Activated CD4-positive, alpha-beta T cell treated with anti-CD3 and anti-CD28 coated beads, Interleukin-2, amount 50 U/mL, for 1 hour (primary cell): Measurements from ENCODE around the gene PRPS1.
A peak's percentile ranks its signal among the peaks of the same experiment; 100 is the strongest.
"Not testable (repeated sequence)": the region's sequence is repeated elsewhere in the genome, so short reads cannot be mapped to it uniquely, and the experiment has no call there.

ENCODE experiments used
- DNase-seq: peaks from one replicate; pipeline ENCODE4 v3.0.0-alpha.2; 2020

The PRPS1 gene

DNA sequence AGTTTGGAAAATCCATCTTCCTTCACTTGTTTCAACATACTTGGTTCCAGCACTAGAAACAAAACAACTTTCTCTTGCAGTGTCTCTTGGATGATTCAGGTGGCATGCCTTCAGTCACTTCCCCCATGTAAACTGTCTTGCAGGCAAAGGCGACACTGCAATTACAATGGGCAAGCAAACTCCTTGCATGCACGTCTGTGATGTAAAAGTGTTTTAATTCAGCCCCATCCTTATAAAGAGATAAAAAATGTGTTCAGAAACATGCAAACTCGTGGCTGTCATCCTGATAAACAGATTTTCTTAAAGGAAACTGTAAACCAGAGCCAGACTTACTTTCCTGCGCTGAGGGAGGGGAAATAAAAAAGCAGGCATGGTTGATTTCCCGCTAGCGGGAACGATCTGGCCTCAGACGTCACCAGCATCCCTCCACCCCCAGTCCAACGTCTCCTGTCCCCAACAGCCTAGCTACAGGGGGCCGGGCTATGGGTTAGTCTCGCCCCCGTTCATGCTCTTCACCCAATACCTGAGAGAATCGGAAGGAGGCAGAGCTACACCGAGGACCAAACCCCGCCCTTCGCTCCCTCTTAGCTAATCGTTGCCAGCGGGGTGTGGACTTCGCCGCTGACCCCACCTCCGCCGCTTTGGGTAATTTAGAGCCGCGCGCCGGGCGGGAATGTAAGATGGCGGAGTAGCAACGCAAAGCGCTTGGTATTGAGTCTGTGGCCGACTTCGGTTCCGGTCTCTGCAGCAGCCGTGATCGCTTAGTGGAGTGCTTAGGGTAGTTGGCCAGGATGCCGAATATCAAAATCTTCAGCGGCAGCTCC is at the start of gene PRPS1:
PRPS1 (plus strand) TSS at position 673 of the 824 bp plus-strand sequence; CDS start at position 792, 119 bp downstream.
- peak; percentile 83 for DNase-seq

DNA sequence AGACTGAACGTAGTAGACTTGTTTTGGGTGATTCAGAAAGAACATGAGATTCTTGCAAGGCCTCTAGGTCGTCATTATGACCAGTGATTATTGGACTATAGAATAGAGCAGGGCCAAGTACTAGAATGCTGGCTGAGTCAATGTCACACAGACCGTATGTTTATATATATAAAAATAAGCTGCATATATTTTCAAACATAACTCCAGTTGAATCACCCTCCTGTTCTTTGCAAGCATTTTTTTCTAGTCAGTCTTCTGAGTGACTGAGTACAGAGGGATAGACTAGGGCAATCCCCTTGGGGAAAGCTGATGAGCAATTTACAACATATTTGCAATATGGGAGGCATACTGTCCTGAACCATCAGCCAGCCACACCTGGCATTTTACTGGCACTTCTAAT is 48.4 kb upstream of the PRPS1 start:
- no peak for DNase-seq

DNA sequence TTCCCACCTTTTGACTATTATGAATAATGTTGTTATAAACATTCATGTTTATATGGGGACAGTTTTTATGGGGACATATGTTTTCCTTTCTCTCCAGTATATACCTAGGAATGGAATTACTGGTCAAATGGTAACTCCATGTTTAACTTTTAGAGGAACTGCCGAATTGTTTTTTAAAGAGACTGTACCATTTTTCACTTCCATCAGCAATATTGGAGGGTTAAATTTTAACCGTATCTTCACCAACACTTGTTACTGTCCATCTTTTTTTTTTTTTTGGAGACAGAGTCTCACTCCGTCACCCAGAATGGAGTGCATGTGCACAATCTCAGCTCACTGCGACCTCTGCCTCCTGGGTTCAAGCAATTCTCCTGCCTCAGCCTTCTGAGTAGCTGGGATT is 46.4 kb upstream of the PRPS1 start:
- no peak for DNase-seq

DNA sequence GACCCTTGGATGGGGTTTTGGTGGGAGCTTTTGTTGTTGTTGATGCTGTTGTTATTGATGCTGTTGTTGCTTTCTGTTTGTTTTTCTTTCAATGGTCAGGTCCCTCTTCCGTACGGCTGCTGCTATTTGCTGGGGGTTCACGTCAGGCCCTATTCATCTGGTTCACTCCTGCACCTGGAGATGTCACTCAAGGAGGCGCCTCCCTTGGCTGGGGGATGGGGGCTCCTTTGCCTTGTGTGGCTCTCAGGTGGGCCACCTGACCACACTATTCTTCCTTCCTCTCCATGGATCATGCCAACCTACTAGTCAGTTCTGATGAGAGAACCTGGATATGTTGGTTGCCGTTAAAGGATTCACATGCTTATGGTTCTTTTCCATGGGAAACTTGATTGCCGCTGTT is 39.1 kb upstream of the PRPS1 start:
- DNase-seq: no peak

DNA sequence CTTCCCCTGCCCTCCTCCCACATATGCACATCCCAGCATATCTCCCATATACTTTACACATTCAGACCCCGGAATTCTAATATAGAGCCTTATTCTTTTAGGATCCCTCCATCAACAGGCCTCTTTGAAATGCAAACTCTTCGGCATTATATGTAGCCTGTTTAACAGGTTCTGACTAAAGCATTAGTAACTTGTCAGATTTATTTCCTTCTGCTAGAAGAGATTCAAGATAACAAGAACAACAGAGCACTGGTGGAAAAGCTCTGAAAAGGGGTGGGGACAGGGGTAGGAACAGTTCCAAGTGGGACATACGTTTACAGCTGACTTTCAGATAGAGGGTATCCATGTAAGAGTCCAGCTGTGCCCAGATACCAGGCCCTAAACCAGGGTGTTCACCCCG is 31.7 kb upstream of the PRPS1 start:
- no peak for DNase-seq

DNA sequence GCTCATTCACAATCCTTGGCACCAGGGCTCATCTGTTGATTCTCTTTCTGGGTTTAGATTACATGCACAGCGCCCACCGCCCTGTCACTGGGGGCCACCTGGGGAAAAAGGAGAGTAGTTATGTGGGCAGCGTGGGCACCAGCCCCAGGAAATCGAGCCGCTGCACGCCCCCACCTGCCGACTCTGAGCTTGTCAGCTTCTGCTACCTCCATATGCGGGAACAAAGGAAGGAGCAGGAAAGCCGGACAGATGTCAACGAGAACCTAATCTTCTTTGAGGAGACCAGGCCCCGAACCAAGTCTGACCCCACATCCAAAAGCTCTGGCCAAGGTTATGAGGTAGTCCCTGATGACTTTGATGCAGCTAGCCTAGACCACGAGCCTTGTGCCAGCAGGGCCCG is 31.0 kb upstream of the PRPS1 start:
- no peak for DNase-seq

DNA sequence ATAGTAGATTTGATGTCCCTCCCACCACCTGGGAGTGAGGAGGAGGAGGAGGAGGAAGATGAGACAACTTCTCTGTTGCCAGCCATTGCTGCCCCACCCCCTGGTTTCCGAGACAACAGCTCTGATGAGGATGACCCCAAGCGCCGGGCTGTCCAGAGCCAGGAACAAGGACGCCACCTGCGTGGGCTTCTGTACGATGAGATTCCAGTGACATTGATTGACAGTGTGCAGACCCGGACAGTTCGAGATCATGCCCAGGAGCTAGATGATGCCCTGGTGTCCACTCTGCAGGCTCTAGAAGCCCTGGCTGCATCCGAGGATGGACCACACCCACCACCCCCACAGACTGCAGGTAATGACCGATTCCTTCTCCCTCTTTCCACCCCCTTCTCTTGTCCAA is 30.5 kb upstream of the PRPS1 start:
- DNase-seq: no peak

DNA sequence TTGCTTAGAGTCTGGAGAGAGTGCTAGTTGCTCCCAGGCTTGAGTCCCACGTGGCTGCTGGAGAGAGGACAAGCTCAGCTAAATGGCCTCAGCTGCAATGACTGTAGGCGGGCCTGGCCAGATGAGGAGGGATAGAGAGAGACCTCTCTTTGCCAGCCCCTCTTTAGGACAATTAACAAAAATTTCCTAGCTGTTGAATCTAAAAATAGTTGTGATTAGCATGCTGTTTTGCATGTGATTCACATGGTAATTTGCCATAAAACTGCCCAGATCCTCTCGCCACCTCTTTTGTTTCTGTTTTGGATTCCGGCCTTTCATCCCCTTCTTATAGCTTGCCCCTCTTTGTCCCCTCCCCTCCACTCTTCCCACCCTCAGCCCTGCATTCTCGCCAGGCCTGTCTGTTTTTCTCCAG is 28.9 kb upstream of the PRPS1 start:
- no peak for DNase-seq

DNA sequence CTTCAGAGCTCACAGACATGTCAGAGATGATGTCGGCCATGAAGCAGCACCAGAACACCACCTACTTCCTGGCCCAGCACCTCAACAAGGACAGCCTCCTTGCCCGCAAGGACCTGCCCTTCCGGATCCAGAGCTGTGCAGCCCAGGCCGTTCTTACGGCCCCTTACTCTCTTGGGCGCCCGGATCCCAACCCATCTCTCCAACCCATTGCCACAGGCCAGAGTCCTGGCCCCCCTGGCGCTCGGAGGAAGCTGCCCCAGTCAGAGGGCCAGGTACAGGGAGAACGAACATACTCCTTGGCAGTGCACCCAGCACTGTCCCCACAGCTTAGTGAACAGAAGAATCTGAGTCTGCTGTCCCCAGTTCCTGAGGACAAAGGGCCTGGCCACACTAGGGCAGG is 27.9 kb upstream of the PRPS1 start:
- no peak for DNase-seq

DNA sequence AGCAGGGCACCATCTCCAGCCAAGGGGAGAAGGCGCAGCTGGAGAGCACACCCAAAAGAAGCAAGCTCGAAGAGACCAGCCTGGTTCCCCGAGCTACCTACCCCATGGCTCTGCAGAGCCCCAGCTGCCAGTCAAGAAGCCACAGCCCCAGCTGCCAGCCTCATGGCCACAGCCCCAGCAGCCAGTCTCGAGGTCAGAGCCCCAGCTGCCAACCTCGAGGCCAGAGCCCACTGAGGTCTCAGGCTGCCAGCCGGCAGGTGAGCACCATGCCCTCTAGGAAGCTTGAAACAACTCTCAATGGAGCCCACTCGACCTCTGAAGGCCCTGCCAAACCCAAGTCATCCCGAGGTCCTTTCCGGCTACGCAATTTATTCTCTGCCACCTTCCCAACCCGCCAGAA is 27.0 kb upstream of the PRPS1 start:
- DNase-seq: no peak

DNA sequence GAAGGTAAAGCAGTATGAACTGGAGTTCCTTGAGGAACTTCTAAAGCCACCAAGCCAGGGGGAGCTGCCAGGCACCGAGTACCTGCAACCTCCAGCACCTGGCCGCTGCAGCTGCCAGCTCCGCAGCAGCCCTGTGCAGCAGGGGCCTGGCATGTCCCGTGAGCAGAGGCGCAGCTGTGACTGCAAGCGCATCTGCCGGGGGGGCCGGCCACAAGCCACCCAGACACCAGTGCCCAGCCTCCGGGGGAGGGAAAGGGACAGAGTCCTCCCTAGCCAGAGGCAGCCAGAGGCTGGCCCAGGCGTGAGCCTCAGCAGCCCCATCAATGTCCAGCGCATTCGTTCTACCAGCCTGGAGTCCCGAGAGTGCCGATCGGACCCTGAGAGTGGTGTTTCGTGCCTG is 26.6 kb upstream of the PRPS1 start:
- DNase-seq: no peak

DNA sequence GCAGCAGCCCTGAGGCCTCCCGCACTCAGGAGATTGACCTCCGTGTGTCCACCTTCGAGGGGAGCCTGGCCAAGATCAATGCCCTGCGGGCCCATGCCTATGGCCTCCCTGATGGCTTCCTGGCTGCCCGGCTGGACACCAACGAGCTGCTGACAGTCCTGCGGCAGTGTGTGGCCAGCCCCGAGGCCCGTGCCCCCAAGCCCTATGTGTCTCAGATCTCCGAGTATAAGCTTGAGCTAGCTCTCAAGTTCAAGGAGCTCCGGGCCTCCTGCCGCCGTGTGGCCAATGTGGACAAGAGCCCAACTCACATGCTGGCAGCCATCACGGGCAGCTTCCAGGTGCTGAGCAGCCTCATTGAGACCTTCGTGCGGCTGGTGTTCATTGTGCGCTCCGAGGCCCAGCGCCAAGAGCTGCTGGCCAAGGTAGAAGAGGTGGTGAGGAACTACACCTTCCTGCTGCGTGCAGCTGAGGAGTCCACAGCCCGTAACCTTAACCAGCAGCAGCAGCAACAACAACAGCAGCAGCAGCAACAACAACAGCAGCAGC is 25.5 kb upstream of the PRPS1 start:
- DNase-seq: no peak

DNA sequence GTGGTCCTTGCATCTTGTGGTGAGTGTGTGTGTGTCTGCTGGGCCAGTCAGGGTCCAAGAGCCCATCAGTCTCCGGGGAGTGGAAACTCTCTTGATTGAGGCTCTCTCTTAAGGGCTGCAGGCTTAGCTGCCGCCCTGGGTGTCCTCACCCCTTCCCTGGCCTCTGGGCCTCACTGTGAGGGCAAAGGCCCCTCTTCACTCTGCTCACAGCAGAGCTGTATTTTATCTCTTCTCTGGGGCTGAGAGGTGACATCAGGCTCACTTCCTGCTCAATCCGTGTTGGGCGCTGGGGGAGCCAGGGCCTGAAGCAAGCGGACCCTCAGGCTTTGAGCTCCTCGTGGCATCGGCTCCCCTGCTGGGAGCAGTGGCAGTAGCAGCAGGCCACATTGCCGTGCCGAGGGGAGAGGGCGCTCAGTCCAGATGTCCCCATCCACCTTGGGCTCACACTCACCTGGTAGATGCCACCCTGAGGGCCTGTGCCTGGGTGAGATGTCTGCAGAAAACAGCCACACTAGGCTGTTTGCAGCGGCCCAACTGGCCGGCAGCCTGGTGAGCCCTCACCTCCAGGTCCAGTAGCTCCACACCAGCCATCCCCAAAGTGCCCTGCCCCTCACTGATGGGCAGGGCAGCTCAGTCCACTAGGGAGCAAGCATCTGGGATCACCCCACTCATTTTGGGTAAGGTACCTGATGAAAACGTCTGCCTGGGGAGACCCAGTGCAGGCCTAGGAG is 24.7 kb upstream of the PRPS1 start:
- DNase-seq: no peak

DNA sequence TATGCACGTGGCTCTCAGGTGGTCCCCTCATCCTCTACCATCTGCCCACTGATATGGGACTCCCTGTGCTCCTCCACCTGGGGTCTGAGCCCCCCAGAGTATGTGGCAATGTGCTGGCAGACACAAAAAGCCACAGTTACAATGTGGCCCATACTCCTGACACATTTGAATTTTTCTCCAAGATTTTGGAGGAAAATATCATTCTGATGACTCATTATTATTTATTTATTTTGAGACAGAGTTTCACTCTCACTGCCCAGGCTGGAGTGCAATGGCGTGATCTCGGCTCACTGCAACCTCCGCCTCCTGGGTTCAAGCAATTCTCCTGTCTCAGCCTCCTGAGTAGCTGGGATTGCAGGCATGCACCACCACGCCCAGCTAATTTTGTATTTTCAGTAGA is 19.2 kb upstream of the PRPS1 start:
- DNase-seq: not testable (repeated sequence)

DNA sequence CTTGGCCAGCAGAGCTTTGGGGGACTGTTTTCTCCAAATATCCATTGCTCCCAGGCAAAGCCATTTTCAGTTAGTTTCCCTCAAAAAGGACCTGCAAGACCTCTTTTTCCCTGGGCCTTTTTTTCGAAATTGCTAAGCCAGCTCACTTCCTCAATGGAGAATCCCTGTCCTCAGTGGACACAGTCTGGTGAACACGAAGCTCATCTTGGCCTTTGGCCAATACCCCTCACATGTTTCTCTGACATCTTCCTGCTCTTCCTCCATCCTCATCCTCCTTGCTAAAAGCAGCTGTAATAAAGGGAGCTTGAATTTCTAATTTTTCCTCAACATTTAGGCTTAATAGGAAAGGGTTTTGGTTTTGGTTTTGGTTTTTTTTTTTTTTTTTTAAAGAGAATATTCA is 17.6 kb upstream of the PRPS1 start:
- no peak for DNase-seq

DNA sequence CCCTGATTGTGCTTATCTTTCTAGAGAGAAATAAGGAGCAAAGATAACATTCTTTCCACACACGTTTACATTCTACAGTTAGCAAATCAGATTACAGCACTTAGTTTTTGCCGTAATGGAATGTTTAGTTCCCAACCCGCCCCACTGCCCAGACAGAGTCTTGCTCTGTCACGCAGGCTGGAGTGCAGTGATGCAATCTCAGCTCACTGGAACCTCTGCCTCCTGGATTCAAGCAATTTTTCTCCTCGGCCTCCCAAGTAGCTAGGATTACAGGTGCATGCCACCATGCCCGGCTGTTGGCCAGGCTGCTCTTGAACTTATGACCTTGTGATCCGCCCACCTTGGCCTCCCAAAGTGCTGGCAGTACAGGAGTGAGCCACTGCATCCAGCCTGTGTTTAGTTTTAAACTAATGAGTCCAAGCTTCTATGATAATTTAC is 8.4 kb upstream of the PRPS1 start:
- DNase-seq: no peak

DNA sequence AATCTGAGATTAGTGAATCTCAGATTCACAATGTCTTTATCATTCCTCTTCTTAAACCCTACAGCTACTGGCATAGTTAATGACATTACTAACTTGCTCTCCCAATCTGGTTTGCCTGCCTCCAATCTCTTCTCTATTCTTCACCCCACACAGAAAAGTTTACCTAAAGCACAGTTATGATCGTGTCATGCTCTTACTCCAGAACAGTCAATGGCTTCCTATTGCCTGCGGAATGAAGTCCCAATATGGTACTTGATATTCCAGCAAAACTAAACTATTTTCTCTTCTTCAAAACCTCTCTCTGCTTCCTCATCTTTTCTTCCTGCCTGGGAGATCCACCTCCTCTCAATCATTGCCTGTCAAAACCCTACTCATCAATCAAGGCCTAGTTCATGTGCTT is 3.4 kb upstream of the PRPS1 start:
- no peak for DNase-seq

DNA sequence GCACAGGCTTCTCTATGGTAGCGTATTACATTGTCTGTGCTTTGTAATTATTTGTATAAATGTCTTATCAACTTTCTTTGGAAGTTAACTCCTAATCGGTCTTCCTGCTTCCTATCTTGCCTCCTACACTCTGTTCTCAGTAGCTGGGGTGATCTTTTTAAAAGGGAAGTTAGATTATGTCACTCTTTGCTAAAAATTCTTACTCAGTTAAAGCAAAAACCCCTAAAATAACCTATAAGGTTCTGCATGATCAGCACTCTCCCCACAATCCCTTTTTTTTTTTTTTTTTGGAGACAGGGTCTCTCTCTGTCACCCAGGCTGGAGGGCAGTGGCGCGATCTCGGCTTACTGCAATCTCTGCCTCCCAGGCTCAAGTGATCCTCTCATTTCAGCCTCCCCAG is 2.6 kb upstream of the PRPS1 start:
- no peak for DNase-seq

DNA sequence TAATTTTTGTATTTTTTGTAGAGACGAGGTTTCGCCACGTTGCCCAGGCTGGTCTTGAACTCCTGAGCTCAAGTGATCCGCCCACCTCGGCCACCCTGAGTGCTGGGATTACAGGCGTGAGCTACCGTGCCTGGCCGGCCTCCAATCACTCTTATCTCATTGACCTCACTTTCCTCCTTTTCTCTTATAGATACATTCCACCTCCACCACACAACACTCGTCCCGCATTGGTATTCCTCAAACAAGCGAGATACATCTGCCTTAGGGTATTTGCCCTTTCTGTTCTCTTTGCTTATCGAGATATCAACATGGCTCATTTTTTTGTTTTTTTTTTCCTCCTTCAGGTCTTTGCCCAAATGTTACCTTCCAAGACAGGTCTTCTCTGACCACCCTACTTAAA is 1.8 kb upstream of the PRPS1 start:
- DNase-seq: no peak

DNA sequence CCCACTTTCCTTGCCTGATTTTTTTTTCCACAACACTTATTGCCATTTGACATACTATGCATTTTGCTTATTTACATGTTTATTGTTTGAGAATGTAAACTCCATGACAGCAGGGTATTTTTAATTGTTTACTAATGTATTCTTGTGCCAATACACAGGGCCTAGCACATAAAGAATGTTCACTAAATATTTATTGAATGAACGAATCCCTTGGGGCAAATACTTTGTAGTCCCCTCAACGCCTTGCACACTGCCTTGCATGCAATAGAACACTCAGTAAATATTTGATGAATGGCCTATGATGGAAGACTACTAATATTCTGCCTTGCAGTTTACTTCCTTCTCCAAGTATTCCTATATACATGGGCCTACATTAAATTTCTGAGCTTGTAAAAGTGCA is 1.4 kb upstream of the PRPS1 start:
- DNase-seq: no peak

DNA sequence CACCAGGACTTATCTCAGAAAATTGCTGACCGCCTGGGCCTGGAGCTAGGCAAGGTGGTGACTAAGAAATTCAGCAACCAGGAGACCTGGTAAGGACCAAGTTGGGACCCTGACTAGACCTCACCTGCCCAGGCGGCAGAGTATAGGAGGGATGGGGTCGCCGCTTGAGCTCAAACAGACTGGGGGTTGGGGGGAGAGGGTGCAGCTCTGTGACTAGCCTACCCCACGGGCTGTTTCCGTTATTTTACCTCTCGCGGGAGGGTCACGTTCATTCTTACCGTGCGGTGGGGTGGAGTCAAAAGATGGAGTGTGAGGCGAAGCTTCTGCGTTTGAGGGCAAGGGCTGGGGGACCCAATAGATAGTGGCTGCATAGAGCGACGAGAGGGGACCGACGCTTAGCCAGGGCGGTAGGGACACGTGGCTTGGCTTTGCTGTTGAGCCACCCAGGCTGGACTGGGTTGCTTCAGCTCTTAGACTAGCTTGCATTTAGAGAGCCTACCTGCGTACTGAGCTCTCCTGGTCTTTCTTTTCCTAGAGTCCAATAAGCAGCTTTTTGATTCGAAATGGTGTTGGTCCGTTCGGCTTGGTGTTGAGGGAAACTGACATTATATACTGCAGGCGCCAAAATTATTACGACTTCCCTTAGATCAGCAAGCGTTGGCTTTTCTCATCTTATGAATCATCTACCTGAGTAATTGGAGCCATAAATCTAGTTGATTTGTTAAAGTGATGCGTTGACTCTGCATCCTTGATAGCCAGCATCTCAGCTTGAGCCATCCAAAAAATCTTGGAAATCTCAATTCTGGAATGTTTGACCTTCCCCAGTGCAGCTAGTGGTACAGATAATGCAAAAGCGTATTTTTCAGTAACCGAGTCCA is 591 bp downstream of the PRPS1 start:
- peak; percentile 41 for DNase-seq

DNA sequence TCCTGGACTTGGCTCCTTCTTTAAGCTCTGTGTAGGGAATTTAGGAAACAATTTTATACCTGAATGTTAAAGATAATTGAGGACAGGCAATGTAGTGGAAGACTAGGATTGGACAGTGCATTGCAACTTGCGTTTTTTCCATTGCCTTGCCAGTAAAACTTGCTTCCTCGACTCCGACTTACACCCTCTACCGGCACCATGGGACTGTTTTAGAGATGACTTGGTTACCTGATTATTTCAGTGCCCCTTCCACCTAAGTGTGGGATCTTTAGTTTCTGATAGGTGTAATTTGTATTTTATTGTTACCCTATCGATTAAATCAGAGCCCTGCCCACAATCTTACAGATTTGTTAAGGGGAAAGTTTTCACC is 1.2 kb downstream of the PRPS1 start:
- DNase-seq: no peak

DNA sequence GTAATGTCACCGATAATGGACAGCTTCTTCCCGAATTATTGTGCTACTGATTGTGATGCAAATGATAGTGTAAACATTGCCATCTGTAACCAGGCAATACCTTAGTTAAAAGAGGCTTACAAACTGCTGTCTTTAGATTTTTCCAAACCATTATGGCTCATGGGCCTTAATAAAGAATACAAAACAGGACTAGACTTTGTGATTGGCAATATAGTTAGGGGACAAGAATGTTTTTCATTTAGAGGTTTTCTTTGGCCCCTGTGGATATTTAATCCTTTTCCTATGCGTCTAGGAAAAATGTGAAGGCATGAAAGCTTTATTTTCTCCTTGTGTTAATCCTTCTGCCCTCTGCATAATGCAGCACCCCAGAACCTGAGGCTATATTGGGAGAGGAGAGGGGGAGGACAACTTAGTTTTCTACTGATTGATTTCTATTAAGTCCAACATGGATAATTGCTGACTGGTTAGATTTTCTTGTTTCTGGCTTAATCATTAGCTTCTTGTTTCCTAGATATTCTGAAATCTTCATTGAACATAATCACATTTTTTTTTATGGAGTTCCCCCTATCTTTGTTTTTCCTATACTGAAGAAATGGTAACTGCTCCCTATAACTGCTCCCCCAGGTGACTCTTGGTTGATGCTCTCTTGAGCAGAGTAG is 1.9 kb downstream of the PRPS1 start:
- no peak for DNase-seq
